ENCODE results near the gene C16orf86. TPM values are rescaled to one million over a fixed set of nuclear protein-coding genes. Genes with fewer than 3 reads are reported as not detected.

C16orf86 gene
- polyA plus RNA-seq, 1 of the 3 experiments (the other 2 are of a cell fraction): 4.3 TPM

DNA sequence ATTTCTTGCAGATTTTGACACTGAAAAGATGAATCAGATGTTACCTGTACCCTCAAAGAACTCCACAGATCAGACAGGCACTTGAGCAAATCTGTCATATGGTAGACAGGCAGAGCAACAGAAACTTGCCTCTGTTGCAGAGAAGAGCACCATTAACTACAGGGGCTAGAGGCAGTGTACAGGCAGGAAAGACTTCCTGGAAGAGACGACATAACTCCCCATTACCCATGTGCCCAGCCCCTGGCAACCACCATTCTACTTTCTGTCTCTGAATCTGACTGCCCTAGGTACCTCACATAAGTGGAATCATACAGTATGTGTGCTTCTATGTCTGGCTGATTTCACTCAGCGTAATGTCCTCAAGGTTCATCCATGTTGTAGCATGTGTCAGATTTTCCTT, 37.0 kb downstream of the C16orf86 start:
- DNase-seq: no peak
- Histone ChIP-seq H3K36me3 (replicated peaks in 1 of 2; ENCODE audit: control insufficient read depth in 1 of 2, insufficient read depth in 2 of 2, low read length in 1 of 2) (peaks cover 0 to 13% of the 10 kb centered on the region in 2 experiments), H3K4me2 (no peak overlapping the region), H4K20me1 (ENCODE audit: insufficient read depth) (0 out of 2 replicates have a peak, but pooled peaks cover 10% of the 10 kb centered on the region), H3K79me2 (ENCODE audit: insufficient read depth) (peaks cover 89% of the 10 kb centered on the region), H3K4me1 (ENCODE audit: control insufficient read depth in 1 of 2, insufficient read depth in 2 of 2, low read depth in 1 of 2, low read length in 1 of 2) (peaks cover 0 to 7% of the 10 kb centered on the region in 2 experiments; a peak in 1 of 4 replicates), H3K4me3 (ENCODE audit: low read depth in 2 of 2, low read length in 1 of 2) (no peak overlapping the region), H3F3A (replicated peaks; ENCODE audit: insufficient read depth) (peaks cover 4% of the 10 kb centered on the region), H3K27me3 (ENCODE audit: insufficient read depth) (no peaks in the 10 kb centered on the region), H3K27ac (ENCODE audit: low read depth in 2 of 2, low read length in 1 of 2) (no peak overlapping the region), H3K9me2 (no peaks in the 10 kb centered on the region), H3K9me3 (peaks cover 5% of the 10 kb centered on the region; the same call in 1 of the 2 replicates), H3K9ac (no peak overlapping the region), H2AFZ (ENCODE audit: low read depth) (no peak overlapping the region)
- ChIA-PET CTCF (interaction anchor here (1.3 kb wide), 1 partner anchor 36 kb away, joined by 4 read pairs; no protein-coding TSS in a partner anchor), POLR2A (no interaction called here)
- WGBS (ENCODE audit: low lambda C conversion rate): 69% methylated on average over 2 of the region's 2 CpGs
- TF ChIP-seq SMC3 (IDR thresholded peaks at IDR 0.05; ENCODE audit: low read depth, low read length) (no peak), GATA2 (CRISPR knock-in tag; IDR thresholded peaks at IDR 0.05) (no peak), EZH2phosphoT487 (IDR thresholded peaks at IDR 0.05; ENCODE audit: borderline replicate concordance, low read depth) (no peak), YY1 (IDR thresholded peaks at IDR 0.05; ENCODE audit: low read depth) (no peak), TCF12 (IDR thresholded peaks at IDR 0.05) (no peak), RCOR1 (IDR thresholded peaks at IDR 0.05; ENCODE audit: low read length) (no peak), GABPA (IDR thresholded peaks at IDR 0.05; ENCODE audit: low read depth) (no peak), RXRA (IDR thresholded peaks at IDR 0.05; ENCODE audit: borderline replicate concordance, low read depth) (no peak), MEF2A (IDR thresholded peaks at IDR 0.05; ENCODE audit: borderline replicate concordance, low read depth) (no peak), FOXJ3 (CRISPR knock-in tag; IDR thresholded peaks at IDR 0.05) (no peak)
- TF ChIP-seq, protein P1, sequence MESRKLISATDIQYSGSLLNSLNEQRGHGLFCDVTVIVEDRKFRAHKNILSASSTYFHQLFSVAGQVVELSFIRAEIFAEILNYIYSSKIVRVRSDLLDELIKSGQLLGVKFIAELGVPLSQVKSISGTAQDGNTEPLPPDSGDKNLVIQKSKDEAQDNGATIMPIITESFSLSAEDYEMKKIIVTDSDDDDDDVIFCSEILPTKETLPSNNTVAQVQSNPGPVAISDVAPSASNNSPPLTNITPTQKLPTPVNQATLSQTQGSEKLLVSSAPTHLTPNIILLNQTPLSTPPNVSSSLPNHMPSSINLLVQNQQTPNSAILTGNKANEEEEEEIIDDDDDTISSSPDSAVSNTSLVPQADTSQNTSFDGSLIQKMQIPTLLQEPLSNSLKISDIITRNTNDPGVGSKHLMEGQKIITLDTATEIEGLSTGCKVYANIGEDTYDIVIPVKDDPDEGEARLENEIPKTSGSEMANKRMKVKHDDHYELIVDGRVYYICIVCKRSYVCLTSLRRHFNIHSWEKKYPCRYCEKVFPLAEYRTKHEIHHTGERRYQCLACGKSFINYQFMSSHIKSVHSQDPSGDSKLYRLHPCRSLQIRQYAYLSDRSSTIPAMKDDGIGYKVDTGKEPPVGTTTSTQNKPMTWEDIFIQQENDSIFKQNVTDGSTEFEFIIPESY (IDR thresholded peaks at IDR 0.05; ENCODE audit: borderline replicate concordance, low read depth): no peak
- TF ChIP-seq, protein P2, sequence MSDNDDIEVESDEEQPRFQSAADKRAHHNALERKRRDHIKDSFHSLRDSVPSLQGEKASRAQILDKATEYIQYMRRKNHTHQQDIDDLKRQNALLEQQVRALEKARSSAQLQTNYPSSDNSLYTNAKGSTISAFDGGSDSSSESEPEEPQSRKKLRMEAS (IDR thresholded peaks at IDR 0.05; ENCODE audit: low read depth): no peak
- TF ChIP-seq, protein P3, sequence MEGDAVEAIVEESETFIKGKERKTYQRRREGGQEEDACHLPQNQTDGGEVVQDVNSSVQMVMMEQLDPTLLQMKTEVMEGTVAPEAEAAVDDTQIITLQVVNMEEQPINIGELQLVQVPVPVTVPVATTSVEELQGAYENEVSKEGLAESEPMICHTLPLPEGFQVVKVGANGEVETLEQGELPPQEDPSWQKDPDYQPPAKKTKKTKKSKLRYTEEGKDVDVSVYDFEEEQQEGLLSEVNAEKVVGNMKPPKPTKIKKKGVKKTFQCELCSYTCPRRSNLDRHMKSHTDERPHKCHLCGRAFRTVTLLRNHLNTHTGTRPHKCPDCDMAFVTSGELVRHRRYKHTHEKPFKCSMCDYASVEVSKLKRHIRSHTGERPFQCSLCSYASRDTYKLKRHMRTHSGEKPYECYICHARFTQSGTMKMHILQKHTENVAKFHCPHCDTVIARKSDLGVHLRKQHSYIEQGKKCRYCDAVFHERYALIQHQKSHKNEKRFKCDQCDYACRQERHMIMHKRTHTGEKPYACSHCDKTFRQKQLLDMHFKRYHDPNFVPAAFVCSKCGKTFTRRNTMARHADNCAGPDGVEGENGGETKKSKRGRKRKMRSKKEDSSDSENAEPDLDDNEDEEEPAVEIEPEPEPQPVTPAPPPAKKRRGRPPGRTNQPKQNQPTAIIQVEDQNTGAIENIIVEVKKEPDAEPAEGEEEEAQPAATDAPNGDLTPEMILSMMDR (IDR thresholded peaks at IDR 0.05): no peak
- TF ChIP-seq, protein P4, sequence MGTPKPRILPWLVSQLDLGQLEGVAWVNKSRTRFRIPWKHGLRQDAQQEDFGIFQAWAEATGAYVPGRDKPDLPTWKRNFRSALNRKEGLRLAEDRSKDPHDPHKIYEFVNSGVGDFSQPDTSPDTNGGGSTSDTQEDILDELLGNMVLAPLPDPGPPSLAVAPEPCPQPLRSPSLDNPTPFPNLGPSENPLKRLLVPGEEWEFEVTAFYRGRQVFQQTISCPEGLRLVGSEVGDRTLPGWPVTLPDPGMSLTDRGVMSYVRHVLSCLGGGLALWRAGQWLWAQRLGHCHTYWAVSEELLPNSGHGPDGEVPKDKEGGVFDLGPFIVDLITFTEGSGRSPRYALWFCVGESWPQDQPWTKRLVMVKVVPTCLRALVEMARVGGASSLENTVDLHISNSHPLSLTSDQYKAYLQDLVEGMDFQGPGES (IDR thresholded peaks at IDR 0.05; ENCODE audit: low read depth, low read length): no peak
